Activated T-cell treated with anti-CD3 and anti-CD28 coated beads, Interleukin-2, amount 50 U/mL, for 72 hours (primary cell): ENCODE measurements around the gene SUN1. TPM values are rescaled to one million over a fixed set of nuclear protein-coding genes. Genes with fewer than 3 reads are reported as not detected.
"Not testable (repeated sequence)": the region's sequence is repeated elsewhere in the genome, so short reads cannot be mapped to it uniquely, and the experiment has no call there.

Experiments used
- ATAC-seq, 2 donors: fragments of 150-1000 bp; cut with Tn5 transposase; replicated peaks in 1 of 2; 2 replicates each; pipeline ENCODE4 v1.10.0; 2021; ENCODE audit warnings: moderate library complexity in 2 of 2, mild to moderate bottlenecking in 1 of 2
- DNase-seq, 2 donors: peaks; one replicate each; pipeline ENCODE4 v3.0.0; 2021 to 2022; ENCODE audit warnings: mixed read lengths in 1 of 2
- H3K27ac Mint-ChIP-seq: one replicate; pipeline ENCODE4 v1.8.0; 2022; ENCODE audit warnings: mild to moderate bottlenecking, moderate library complexity, mixed read lengths
- H3K27me3 Mint-ChIP-seq: one replicate; pipeline ENCODE4 v1.8.0; 2022; ENCODE audit warnings: low read depth, mixed read lengths
- H3K36me3 Mint-ChIP-seq, 2 donors: one replicate each; pipeline ENCODE4 v1.8.0; 2022; ENCODE audit warnings: mixed read lengths in 2 of 2, mild to moderate bottlenecking in 1 of 2; ENCODE audit not compliant: insufficient read depth in 2 of 2
- H3K4me1 Mint-ChIP-seq: one replicate; pipeline ENCODE4 v1.8.0; 2022; ENCODE audit warnings: low read depth, mixed read lengths
- H3K4me3 Mint-ChIP-seq, 2 donors: one replicate each; pipeline ENCODE4 v1.8.0; 2022; ENCODE audit warnings: mild to moderate bottlenecking in 2 of 2, mixed read lengths in 2 of 2, moderate library complexity in 2 of 2
- H3K9me3 Mint-ChIP-seq, 2 donors: one replicate each; pipeline ENCODE4 v1.8.0; 2022; ENCODE audit warnings: mixed read lengths in 2 of 2
- total RNA-seq, 2 donors: library from RNA; stranded (reverse); gene quantifications; one replicate each; pipeline ENCODE4 v1.2.3, GENCODE V29; 2022

Gene SUN1
- total RNA-seq, 2 donors from 2014 or later: 77.9 to 84.4 TPM

DNA sequence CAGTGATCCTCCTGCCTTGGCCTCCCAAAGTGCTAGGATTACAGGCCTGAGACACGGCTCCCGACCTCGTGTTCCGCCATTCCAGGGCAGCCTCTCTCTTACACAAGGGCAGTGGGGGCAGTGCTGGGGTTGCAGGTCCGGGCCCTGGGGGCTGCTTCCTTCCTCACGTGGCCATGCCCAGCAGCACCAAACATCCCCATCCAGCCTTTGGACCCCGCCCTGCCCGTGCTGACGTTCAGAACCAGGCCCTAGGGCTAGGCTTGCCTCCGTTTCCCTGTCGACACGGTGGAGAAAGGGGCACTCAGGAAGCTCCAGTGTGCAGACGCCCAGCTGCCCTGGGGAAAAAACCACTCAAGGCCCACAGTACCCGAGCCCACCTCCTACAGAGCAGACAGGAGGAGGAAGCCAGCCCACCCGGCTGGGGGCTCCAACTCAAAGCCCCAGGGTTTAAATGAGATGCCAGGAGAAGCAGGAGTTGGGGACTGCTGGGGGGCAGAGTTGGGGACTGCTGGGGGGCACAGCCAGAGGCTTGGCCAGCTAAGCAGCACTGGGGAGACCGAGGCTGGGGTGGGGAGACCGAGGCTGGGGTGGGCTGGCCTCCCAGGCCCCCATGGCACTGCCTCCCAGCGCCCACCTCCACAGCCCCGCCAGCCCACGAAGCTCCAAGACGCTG, 86.3 kb downstream of the SUN1 start:
- Mint-ChIP-seq H3K4me1 (peaks cover 34% of the 10 kb centered on the region), H3K36me3 (peaks cover 2% of the 10 kb centered on the region in 2 donors), H3K27ac (no peak overlapping the region), H3K9me3 (no peaks in the 10 kb centered on the region), H3K27me3 (no peaks in the 10 kb centered on the region), H3K4me3 (no peak overlapping the region)
- DNase-seq: peak in 1 of 2 donors; percentile 0
- no peak for ATAC-seq

DNA sequence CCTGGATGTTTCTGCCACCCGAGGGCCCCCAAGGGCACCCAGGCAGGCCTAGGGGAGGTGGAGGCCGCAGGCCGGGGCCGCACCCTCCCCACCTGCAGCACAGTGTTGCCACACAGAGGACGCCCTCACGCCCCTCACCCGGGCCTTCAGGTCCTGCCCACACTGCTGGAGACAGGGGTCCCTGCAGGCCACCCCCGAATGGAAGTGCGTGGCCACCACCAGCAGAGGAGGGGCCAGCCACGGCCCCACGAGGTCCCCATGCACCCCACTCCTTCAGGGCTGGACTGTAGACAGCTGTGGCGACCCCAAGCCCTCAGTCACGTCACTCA, 86.8 kb downstream of the SUN1 start:
- no peaks in the 10 kb centered on the region for H3K27me3 Mint-ChIP-seq
- no peak overlapping the region for H3K4me3 Mint-ChIP-seq
- peak in 1 of 2 donors; percentile 0 for DNase-seq
- peaks cover 35% of the 10 kb centered on the region for H3K4me1 Mint-ChIP-seq
- no peak overlapping the region for H3K27ac Mint-ChIP-seq
- H3K9me3 Mint-ChIP-seq: no peaks in the 10 kb centered on the region
- no peak for ATAC-seq
- H3K36me3 Mint-ChIP-seq: peaks cover 2% of the 10 kb centered on the region in 2 donors

DNA sequence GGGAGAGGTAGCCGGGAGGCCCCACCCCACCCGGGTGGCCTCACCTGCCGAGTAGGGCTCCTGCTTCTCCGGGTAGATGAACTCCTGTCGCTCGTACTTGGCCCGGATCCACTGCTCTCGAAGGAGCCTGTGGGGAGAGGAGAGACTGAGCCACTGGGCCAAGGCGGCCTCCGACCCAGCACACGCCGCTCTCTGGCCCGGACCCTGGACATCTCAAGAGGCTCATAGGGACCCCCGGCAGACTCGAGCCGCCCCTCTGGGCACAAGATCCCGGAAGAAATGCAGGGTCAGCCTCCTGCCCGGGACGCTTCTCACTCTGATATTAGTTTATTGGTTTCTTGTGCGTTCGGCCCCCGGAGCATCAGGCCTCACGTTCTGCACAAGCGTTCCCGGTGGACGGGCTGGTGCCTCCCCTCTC, 87.7 kb downstream of the SUN1 start:
- Mint-ChIP-seq H3K4me3 (no peak overlapping the region), H3K9me3 (no peaks in the 10 kb centered on the region), H3K4me1 (peaks cover 43% of the 10 kb centered on the region), H3K27me3 (no peaks in the 10 kb centered on the region), H3K27ac (no peak overlapping the region), H3K36me3 (peaks cover 2% of the 10 kb centered on the region in 2 donors)
- peak in 1 of 2 donors; percentile 0 for DNase-seq
- ATAC-seq: no peak

DNA sequence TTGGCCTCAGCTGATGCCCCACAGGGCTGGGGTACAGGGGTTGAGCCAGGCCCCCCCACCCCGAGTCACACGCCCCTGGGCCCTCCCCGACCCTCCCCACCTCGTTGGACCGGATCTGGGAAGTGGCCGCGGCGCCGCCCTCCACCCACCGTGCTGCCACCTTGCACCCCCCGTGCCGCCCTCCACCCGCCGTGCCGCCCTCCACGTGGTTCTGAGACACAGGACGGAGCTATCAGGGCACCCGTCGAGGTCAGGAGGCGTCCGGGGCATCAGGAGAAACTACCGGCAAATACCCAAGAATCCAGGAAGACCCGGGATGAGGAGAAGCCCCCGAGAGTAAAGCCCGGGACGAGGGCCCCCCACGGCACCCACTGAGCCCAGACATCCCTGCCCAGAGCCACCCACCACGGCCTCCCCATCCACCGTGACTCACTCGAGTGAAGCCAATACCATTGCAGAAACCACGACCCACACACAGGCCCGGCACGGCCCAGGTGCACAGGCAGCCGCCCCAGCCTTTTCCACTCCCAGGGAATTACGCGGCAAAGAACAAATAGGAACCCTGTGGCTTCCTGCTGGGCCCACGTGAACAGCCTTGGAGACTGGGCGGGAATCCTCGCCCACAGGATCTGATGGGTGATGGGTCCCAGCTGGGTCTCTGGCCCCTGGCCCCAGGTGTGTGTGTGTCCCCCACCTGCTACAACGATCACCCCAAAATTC, 88.2 kb downstream of the SUN1 start:
- Mint-ChIP-seq H3K4me3 (peak overlapping the region; percentile 36 to 54), H3K36me3 (peaks cover 2% of the 10 kb centered on the region in 2 donors), H3K27ac (no peak overlapping the region), H3K9me3 (no peaks in the 10 kb centered on the region), H3K4me1 (peaks cover 44% of the 10 kb centered on the region), H3K27me3 (no peaks in the 10 kb centered on the region)
- no peak for ATAC-seq
- peak in 1 of 2 donors; percentile 50 for DNase-seq

DNA sequence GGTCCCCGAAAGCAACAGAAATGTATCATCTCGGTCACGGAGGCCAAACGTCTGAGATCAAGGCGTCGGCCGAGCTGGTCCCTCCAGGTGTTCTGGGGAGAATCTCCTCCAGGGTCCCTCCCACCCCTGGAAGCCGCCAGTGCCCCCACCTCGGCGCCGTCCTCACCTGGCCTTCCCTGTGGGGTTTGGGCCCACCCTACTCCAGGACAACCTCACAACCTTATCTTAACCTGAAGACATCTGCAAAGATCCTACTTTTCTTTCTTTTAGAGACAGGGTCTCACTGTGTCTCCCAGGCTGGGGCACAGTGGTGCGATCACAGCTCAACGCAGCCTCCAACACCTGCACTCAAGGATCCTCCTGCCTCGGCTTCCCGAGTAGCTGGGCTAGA, 88.8 kb downstream of the SUN1 start:
- Mint-ChIP-seq H3K36me3 (peaks cover 2% of the 10 kb centered on the region in 2 donors), H3K27ac (no peak overlapping the region), H3K4me3 (peak overlapping the region; percentile 36 to 54), H3K9me3 (no peaks in the 10 kb centered on the region), H3K4me1 (peaks cover 44% of the 10 kb centered on the region), H3K27me3 (no peaks in the 10 kb centered on the region)
- DNase-seq: no peak
- no peak for ATAC-seq

DNA sequence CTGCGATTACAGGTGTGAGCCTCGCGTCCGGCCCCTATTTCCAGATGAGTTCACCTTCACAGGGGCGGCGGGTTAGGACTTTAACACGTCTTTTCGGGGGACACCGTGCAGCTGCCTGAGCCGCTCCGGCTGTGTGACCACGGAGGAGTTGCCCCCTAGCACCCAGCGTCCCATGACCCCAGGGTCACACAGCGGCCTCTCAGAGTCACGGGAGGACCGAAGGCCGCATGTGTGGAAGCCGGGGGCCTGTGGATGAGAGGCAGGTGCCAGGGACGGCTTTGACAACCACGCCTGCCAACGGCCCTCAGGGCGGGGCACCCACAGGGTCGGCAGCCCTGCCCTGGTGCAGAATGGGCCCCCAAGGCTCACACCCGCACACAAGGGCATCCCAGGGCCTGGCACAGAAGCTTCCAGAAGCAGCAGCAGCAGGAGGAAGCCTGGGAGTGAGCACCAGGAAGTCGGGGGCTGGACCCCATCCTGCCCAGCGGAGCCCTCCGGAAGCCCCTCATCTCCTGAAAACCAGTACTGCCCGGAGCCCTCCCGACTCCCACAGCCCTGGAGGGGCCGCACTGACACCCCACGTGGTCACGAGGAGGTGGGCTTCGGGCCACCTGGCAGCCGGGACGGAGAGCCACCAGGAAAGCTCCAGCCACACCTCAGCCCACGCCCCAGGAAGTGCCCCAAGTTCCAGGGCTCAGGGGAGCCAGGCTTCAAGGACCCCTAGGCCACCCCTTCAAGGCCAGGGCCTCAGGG, 89.5 kb downstream of the SUN1 start:
- Mint-ChIP-seq H3K4me1 (peaks cover 44% of the 10 kb centered on the region), H3K36me3 (peaks cover 2% of the 10 kb centered on the region in 2 donors), H3K27me3 (no peaks in the 10 kb centered on the region), H3K4me3 (peak overlapping the region; percentile 60 to 84), H3K9me3 (no peaks in the 10 kb centered on the region), H3K27ac (no peak overlapping the region)
- ATAC-seq: no peak
- DNase-seq: peak in 1 of 2 donors; percentile 5

DNA sequence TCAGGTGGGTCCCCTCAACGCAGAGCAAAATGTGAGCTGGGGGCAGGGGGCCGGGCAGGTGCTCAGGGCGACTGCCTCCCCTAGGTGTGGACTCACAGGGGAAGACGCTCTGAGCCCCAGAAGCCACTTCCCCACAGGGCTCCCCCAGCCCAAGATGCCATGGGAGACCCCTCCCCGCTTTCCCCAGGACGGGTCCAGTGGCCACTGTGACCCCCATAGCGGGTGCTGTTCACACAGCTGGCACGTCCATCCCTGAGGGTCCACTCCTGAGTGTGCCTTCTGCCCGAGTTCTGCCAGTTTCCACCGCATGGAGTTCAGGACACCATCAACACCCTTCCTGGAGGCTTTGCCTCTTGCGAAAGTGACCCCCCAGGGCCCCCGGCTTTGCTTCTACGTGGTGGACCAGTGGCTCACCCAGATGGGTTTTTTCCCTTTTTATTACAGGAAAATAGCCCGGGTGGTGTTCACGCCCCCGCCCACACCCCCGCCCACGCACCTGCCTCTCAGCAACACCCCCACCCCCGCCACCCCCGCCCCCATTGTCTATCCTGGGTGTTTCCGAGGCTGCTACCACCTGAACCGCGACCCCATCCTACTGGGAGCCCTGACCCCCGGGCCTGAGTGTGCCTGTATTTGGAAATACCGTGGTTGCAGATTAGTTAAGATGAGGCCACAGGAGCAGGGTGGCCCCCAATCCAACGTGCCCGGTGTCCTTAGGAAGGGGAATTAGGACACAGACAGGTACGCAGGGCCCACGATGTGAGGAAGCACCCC, 90.2 kb downstream of the SUN1 start:
- Mint-ChIP-seq H3K27me3 (no peaks in the 10 kb centered on the region), H3K27ac (peak overlapping the region; percentile 25), H3K4me1 (peaks cover 44% of the 10 kb centered on the region), H3K9me3 (no peaks in the 10 kb centered on the region), H3K4me3 (peak overlapping the region; percentile 60 to 84), H3K36me3 (peaks cover 2% of the 10 kb centered on the region in 2 donors)
- peak; percentile 2 to 5 for ATAC-seq
- peak in 1 of 2 donors; percentile 21 for DNase-seq

DNA sequence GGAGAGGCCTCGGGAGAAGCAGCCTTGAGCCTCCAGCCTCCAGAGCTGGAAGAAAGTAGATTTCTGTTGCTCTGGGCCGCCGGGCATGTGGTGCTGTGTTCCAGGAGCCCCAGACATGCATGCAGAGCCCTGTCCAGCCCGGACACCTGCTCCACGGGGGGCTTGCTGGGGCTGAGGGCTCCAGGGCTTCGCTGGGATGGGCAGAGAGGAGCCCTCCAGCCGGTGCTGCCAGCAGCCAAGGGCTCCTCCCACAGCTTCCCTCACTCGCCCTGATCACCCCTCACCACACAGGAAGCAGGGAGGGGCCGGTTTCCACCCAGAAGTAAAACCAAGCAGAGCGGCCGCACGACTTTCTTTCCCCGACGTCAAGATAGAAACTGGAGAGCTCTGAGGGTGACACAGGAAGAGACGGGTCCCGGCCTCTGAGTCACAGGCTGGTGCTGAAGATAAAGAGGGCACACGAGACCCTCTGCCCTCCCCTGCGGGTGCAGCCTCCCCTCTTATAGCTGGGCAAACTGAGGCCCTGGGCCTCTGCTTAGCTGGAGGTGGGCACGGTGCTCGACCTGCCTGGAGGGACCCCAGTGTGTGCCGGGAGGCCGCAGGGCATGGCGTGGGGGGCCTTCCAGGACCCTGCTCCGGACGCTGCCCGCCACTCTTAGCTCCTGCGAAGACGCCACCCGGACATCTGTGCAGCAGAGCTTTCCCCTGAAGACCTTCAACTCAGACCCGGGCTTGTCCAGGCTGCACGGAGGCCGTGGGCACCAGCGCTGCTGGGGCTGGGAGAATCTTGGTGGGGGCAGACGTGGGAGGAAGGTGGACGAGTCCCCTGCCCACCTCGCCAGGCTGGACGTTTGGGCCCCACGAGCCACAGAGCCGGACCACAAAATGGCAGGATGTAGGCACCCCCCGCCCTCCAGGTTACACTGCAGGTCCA, 91.1 kb downstream of the SUN1 start:
- peaks cover 49% of the 10 kb centered on the region for H3K4me1 Mint-ChIP-seq
- DNase-seq (peak; percentile 92 to 95), ATAC-seq (peak; percentile 86 to 89)
- H3K36me3 Mint-ChIP-seq: peaks cover 2% of the 10 kb centered on the region in 2 donors
- H3K27me3 Mint-ChIP-seq: no peaks in the 10 kb centered on the region
- H3K4me3 Mint-ChIP-seq: peak overlapping the region; percentile 60 to 84
- H3K9me3 Mint-ChIP-seq: no peaks in the 10 kb centered on the region
- H3K27ac Mint-ChIP-seq: peak overlapping the region; percentile 25

DNA sequence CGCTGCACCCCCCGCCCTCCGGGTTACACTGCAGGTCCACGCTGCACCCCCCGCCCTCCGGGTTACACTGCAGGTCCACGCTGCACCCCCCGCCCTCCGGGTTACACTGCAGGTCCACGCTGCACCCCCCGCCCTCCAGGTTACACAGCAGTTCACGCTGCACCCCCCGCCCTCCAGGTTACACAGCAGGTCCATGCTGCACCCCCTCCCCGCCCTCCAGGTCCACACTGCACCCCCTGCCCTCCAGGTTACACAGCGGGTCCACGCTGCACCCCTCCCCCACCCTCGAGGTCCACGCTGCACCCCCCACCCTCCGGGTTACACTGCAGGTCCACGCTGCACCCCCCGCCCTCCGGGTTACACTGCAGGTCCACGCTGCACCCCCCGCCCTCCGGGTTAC, 91.8 kb downstream of the SUN1 start:
- H3K4me1 Mint-ChIP-seq: peaks cover 56% of the 10 kb centered on the region
- not testable (repeated sequence) for H3K9me3 Mint-ChIP-seq, H3K27me3 Mint-ChIP-seq, H3K27ac Mint-ChIP-seq, ATAC-seq, H3K36me3 Mint-ChIP-seq, H3K4me3 Mint-ChIP-seq
- DNase-seq: peak in 1 of 2 donors; percentile 4

Other genes with a start within 250 kb of the SUN1 start
- 10 to 100 TPM; 12.0 to 15.9 TPM for gene DNAAF5, start 105.8 kb upstream of the SUN1 start, total RNA-seq
- 10 to 100 TPM; 33.6 to 43.5 TPM for gene PRKAR1B, start 105.2 kb upstream of the SUN1 start, total RNA-seq
- gene GET4, start 44.1 kb downstream of the SUN1 start, total RNA-seq: 10 to 100 TPM; 33.8 to 34.9 TPM
- gene ADAP1, start 122.2 kb downstream of the SUN1 start, total RNA-seq: 10 to 100 TPM; 11.1 to 29.4 TPM
- gene COX19, start 143.1 kb downstream of the SUN1 start, total RNA-seq: 10 to 100 TPM; 20.8 to 28.4 TPM
- gene CYP2W1, start 150.7 kb downstream of the SUN1 start, total RNA-seq: not detected
- gene GPR146, start 212.1 kb downstream of the SUN1 start, total RNA-seq: 1 to 10 TPM in 1 of 2 donors, under 1 TPM in 1; 0.91 to 2.7 TPM